ENCODE measurements around the gene KHK. TPM values are rescaled to one million over a fixed set of nuclear protein-coding genes. Genes with fewer than 3 reads are reported as not detected.

KHK gene
- 0.34 and 0.78 TPM in 2 replicates for total RNA-seq

GRCh38 chr2:27086724-27087593, at the start of gene KHK:
TSS of gene KHK (plus strand) at chr2:27086772. CDS start at chr2:27087260, 488 bp downstream.

GRCh38 chr2:27050996-27051901, 35.3 kb upstream of the KHK start, which contains the start of gene AGBL5:
TSS of gene AGBL5 (plus strand) at chr2:27051668. CDS start at chr2:27052959, 1,291 bp downstream.

GRCh38 chr2:27071277-27071989, 15.1 kb upstream of the KHK start, which contains the start of gene OST4:
TSS of gene OST4 (minus strand) at chr2:27071654.

GRCh38 chr2:27078267-27079194, 8.0 kb upstream of the KHK start, which contains the start of gene EMILIN1:
TSS of gene EMILIN1 (plus strand) at chr2:27078615. CDS start at chr2:27079066, 451 bp downstream.

GRCh38 chr2:27118525-27119329, 32.2 kb downstream of the KHK start, which contains the start of gene CGREF1:
TSS of gene CGREF1 (minus strand) at chr2:27119128. CDS start at chr2:27104366, 14,762 bp downstream.

GRCh38 chr2:27123302-27124150, 37.0 kb downstream of the KHK start, which contains the start of gene ABHD1:
TSS of gene ABHD1 (plus strand) at chr2:27123815. CDS start at chr2:27123949, 134 bp downstream.

GRCh38 chr2:27133905-27134780, 47.6 kb downstream of the KHK start, which contains the start of gene PREB:
TSS of gene PREB (minus strand) at chr2:27134636. CDS start at chr2:27134421, 215 bp downstream.

GRCh38 chr2:27139310-27139709, 52.7 kb downstream of the KHK start, which contains the start of gene PRR30:
TSS of gene PRR30 (minus strand) at chr2:27139410. CDS start at chr2:27138329, 1,081 bp downstream.

GRCh38 chr2:27148801-27149439, 62.3 kb downstream of the KHK start, which contains the start of gene TCF23:
TSS of gene TCF23 (plus strand) at chr2:27149004. CDS start at chr2:27149134, 130 bp downstream.

Other genes with a start within 250 kb of the KHK start
- gene DPYSL5, start 238.6 kb upstream of the KHK start, total RNA-seq = not detected in 2 replicates
- gene MAPRE3, start 116.1 kb upstream of the KHK start, total RNA-seq = 2.1 and 9.8 TPM in 2 replicates
- gene TMEM214, start 53.8 kb upstream of the KHK start, total RNA-seq = 18.5 and 19.6 TPM in 2 replicates
- 10.6 and 20.4 TPM in 2 replicates for gene AGBL5, start 35.1 kb upstream of the KHK start, total RNA-seq
- gene OST4, start 15.1 kb upstream of the KHK start, total RNA-seq = 254 and 377 TPM in 2 replicates
- 0.34 and 0.36 TPM in 2 replicates for gene EMILIN1, start 8.2 kb upstream of the KHK start, total RNA-seq
- gene CGREF1, start 32.4 kb downstream of the KHK start, total RNA-seq = 1.0 and 1.8 TPM in 2 replicates
- not detected in 2 replicates for gene ABHD1, start 37.0 kb downstream of the KHK start, total RNA-seq
- 39.4 and 82.7 TPM in 2 replicates for gene PREB, start 47.9 kb downstream of the KHK start, total RNA-seq
- gene PRR30, start 52.6 kb downstream of the KHK start, total RNA-seq = not detected in 2 replicates
- under 0.01 TPM in 1 of 2 replicates, not detected in the other for gene TCF23, start 62.2 kb downstream of the KHK start, total RNA-seq
- gene ATRAID, start 125.3 kb downstream of the KHK start, total RNA-seq = 122 and 193 TPM in 2 replicates
- gene SLC5A6, start 125.5 kb downstream of the KHK start, total RNA-seq = 22.9 and 34.7 TPM in 2 replicates
- 34.9 and 61.9 TPM in 2 replicates for gene CAD, start 130.6 kb downstream of the KHK start, total RNA-seq
- not detected in 2 replicates for gene SLC30A3, start 176.3 kb downstream of the KHK start, total RNA-seq
- not detected in 2 replicates for gene DNAJC5G, start 188.7 kb downstream of the KHK start, total RNA-seq
- not detected in 2 replicates for gene TRIM54, start 195.7 kb downstream of the KHK start, total RNA-seq
- 1.0 and 1.1 TPM in 2 replicates for gene UCN, start 221.7 kb downstream of the KHK start, total RNA-seq
- gene MPV17, start 236.3 kb downstream of the KHK start, total RNA-seq = 43.7 and 44.1 TPM in 2 replicates

Data from nasal cavity respiratory epithelium epithelial cell of viscerocranial mucosa (primary cell).